ENCODE measurements around the gene KRT33A. TPM values are rescaled to one million over a fixed set of nuclear protein-coding genes. Genes with fewer than 3 reads are reported as not detected.
"Not testable (repeated sequence)": the region's sequence is repeated elsewhere in the genome, so short reads cannot be mapped to it uniquely, and the experiment has no call there.

Gene KRT33A
- total RNA-seq, result not detected in 3 replicates
- long read RNA-seq, result 0 reads

GRCh38 chr17:41350381-41350878, at the start of gene KRT33A:
TSS of gene KRT33A (minus strand) at chr17:41350828. CDS start at chr17:41350767, 61 bp downstream.
- H3K36me3 Mint-ChIP-seq (ENCODE audit: low read depth); H3K4me3 Mint-ChIP-seq (ENCODE audit: unreplicated experiment); H3K4me1 Mint-ChIP-seq (ENCODE audit: low read depth); H3K27ac Mint-ChIP-seq (ENCODE audit: unreplicated experiment); DNase-seq (ENCODE audit: low spot score); H3K9me3 Mint-ChIP-seq (ENCODE audit: low read depth): not testable (repeated sequence)
- peaks cover 21% of the 10 kb centered on the region for H3K27me3 Mint-ChIP-seq (ENCODE audit: low read depth)

- no peaks in the 10 kb centered on the region for H3K4me1 Mint-ChIP-seq (ENCODE audit: low read depth)
- no peak within 1 kb of the TSS for H3K4me3 Mint-ChIP-seq (ENCODE audit: unreplicated experiment)
- H3K9me3 Mint-ChIP-seq (ENCODE audit: low read depth), result no peaks in the 10 kb centered on the region
- H3K36me3 Mint-ChIP-seq (ENCODE audit: low read depth), result peaks cover 1% of the 10 kb centered on the region
- no peak within 1 kb of the TSS for H3K27ac Mint-ChIP-seq (ENCODE audit: unreplicated experiment)
- TF ChIP-seq CTCF (IDR thresholded peaks at IDR 0.05), result no peak
- H3K27me3 Mint-ChIP-seq (ENCODE audit: low read depth), result peaks cover 4% of the 10 kb centered on the region
- DNase-seq (ENCODE audit: low spot score), result no peak
These were observed 46.5 kb upstream of the KRT33A start, which contains the start of gene KRT31 for GRCh38 chr17:41396996-41397660. TSS of gene KRT31 (minus strand) at chr17:41397608. CDS start at chr17:41397539, 69 bp downstream.

- Mint-ChIP-seq H3K9me3 (ENCODE audit: low read depth) (no peaks in the 10 kb centered on the region), H3K4me3 (ENCODE audit: unreplicated experiment) (no peak overlapping the region), H3K27ac (ENCODE audit: unreplicated experiment) (no peak overlapping the region)
These were observed 45.7 kb upstream of the KRT33A start for GRCh38 chr17:41396340-41396739.

GRCh38 chr17:41395611-41396010, 45.0 kb upstream of the KRT33A start:
- DNase-seq (ENCODE audit: low spot score), result no peak
- Mint-ChIP-seq H3K27ac (ENCODE audit: unreplicated experiment) (no peak overlapping the region), H3K27me3 (ENCODE audit: low read depth) (peaks cover 4% of the 10 kb centered on the region), H3K4me1 (ENCODE audit: low read depth) (no peaks in the 10 kb centered on the region), H3K9me3 (ENCODE audit: low read depth) (no peaks in the 10 kb centered on the region), H3K4me3 (ENCODE audit: unreplicated experiment) (no peak overlapping the region), H3K36me3 (ENCODE audit: low read depth) (peaks cover 1% of the 10 kb centered on the region)
- no peak for TF ChIP-seq CTCF (IDR thresholded peaks at IDR 0.05)

More at GRCh38 chr17:41396340-41396739, 45.7 kb upstream of the KRT33A start:
- no peak for TF ChIP-seq CTCF (IDR thresholded peaks at IDR 0.05)
- no peak for DNase-seq (ENCODE audit: low spot score)
- Mint-ChIP-seq H3K27me3 (ENCODE audit: low read depth) (peaks cover 4% of the 10 kb centered on the region), H3K36me3 (ENCODE audit: low read depth) (peaks cover 1% of the 10 kb centered on the region), H3K4me1 (ENCODE audit: low read depth) (no peaks in the 10 kb centered on the region)

DNA sequence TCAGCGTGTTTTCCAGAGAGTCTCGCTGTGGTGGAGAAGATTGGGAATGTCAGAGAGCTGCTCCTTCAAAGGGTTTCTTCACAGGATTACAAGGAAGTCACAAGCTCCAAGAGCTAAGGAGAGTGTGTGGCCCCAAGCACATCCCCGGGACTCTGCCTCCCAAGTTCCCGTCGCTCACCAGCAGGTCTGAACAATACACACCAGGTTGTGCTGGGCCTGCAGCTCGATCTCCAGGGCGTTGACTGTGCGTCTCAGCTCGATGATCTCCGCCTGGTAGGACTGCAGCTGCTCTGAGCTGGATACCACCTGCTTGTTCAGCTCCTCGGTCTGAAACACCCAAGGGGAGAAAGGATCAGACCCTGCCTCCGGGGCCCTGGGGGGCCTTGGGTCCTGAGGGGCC, 44.4 kb upstream of the KRT33A start:
- H3K36me3 Mint-ChIP-seq (ENCODE audit: low read depth); H3K4me1 Mint-ChIP-seq (ENCODE audit: low read depth); H3K9me3 Mint-ChIP-seq (ENCODE audit: low read depth); H3K27me3 Mint-ChIP-seq (ENCODE audit: low read depth); H3K27ac Mint-ChIP-seq (ENCODE audit: unreplicated experiment); DNase-seq (ENCODE audit: low spot score); H3K4me3 Mint-ChIP-seq (ENCODE audit: unreplicated experiment): not testable (repeated sequence)

DNA sequence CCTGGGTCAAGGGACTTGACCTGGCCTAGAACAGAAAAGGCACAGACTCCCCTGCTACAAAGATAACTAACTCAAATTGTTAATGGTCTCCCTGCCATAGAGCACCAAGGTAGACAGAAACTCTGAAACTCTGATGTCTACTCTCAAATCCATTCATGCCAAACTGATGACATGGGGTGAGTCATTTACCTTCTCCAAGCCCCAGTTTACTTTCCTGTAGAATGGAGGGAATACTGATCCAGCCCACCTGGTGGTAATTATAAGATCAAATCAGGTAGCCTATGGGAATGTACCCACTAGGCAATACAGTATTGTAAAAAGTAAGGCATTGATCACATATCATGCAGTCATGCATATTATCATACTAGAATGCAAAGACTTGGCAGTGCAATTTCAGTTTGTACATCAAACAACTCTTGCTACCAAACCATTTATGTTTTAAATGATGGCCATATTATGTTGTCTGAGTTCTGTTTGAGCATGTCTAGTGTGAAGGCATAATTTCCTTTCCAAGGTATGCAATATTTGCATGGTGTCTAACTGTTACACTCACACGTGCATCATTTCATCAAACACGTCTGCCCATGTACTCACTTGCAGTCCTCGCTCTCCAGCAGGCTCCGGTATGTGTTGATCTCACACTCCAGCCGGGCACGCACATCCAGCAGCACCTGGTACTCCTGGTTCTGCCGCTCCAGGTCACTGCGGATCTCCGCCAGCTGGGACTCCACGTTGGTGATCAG, 43.8 kb upstream of the KRT33A start:
- DNase-seq (ENCODE audit: low spot score), result no peak
- Mint-ChIP-seq H3K36me3 (ENCODE audit: low read depth) (no peaks in the 10 kb centered on the region), H3K4me1 (ENCODE audit: low read depth) (no peaks in the 10 kb centered on the region)

More for the DNA sequence above, 43.8 kb upstream of the KRT33A start:
- Mint-ChIP-seq H3K27ac (ENCODE audit: unreplicated experiment) (no peak overlapping the region), H3K9me3 (ENCODE audit: low read depth) (no peaks in the 10 kb centered on the region), H3K4me3 (ENCODE audit: unreplicated experiment) (no peak overlapping the region), H3K27me3 (ENCODE audit: low read depth) (peaks cover 2% of the 10 kb centered on the region)
- TF ChIP-seq CTCF (IDR thresholded peaks at IDR 0.05), result no peak
